ENCODE results near the gene NXNL1.
"Not testable (repeated sequence)": the region's sequence is repeated elsewhere in the genome, so short reads cannot be mapped to it uniquely, and the experiment has no call there.

The NXNL1 gene

DNA sequence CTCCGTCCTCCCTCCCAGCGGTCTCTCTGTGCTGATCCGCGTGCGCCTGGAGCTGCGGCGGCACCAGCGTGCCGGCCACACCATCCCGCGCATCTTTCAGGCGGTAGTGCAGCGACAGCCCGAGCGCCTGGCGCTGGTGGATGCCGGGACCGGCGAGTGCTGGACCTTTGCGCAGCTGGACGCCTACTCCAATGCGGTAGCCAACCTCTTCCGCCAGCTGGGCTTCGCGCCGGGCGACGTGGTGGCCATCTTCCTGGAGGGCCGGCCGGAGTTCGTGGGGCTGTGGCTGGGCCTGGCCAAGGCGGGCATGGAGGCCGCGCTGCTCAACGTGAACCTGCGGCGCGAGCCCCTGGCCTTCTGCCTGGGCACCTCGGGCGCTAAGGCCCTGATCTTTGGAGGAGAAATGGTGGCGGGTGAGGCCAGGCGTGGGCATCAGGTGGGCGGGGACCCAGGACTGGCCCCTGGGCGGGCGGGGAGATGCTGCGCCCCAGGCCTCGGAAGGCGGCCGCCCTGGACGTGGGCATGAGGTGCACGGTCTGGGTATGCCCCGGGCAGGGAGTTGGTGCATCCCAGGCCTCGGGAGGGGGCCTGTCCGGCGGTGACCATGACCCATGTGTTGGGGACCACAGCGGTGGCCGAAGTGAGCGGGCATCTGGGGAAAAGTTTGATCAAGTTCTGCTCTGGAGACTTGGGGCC, 26.0 kb upstream of the NXNL1 start:
- no peak for DNase-seq

DNA sequence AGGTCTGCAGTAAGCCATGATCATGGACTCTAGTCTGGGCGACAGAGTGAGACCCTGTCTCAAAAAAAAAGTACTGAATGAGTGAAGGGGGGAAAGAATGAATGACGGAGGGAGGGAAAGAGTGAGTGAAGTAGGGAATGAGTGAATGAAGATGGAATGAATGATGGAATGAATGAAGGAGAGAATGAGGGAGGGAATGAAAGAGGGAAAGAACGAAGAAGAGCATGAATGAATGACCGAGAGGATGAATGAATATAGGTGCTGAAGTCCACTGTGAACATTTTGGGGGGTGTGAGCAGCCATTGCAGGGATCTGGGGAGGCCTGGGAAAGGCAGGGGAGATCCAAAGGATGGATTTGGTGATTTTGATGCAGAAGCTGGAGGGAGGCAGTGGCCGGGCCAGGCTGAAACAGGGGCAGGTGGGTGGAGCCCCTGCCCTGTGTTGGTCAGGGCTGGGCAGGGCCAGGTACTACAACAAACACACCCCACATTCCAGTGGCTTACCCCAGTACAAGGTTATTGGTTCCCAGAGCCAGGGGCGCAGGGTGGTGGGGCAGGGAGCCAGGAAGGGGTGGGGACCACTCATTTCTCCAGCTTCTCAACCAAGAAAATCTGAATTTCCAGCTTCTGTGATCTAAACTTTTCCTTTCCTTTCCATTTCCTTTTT, 23.9 kb upstream of the NXNL1 start:
- DNase-seq, result no peak

GRCh38 chr19:17483605-17484002, 22.9 kb upstream of the NXNL1 start:
- no peak for DNase-seq

DNA sequence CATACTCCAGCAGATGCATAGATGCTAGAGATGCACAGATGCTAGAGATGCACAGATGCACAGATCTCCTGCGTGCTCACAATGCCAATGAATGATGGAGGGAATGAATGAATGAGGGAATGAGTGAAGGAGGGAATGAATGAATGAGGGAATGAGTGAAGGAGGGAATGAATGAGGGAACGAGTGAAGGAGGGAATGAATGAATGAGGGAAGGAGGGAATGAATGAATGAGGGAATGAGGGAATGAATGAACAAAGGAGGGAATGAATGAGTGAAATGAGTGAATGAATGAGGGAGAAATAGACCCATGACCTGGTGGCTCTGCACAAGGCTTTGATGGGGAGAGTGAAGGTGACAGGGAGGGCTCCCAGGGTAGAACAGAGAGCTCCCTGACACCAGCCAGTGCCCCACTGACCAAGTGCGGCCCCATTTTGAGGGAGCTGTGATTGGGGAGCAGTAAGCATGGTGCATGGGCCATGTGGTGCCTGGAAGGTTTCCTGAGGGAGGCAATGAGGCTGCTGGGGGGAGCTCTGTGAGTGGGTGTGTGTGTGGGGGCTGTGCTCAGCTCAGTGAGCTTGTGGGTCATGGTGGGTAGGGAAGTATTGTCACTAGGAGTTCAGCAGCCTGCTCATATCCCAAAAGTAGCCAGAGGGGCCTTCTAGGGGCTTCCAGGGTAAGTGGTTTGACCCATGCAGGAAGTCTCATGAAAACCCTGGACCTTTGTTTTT, 22.3 kb upstream of the NXNL1 start:
- DNase-seq, result no peak

DNA sequence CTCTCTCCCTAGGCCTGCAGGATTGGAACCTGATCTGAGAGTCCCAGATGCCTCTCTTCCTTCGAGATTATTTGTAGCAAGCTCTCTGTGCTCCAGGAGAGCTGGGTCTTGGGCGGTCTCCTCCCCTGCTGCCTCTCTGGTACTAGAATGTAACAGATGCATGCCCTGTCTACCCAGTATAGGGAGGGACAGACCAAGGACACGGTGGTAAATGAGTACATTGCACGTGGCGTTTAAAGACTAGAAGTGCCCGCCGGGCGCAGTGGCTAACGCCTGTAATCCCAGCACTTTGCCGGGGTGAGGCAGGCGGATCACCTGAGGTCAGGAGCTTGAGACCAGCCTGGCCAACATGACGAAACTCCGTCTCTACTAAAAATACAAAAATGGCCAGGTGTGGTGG, 21.3 kb upstream of the NXNL1 start:
- no peak for DNase-seq

DNA sequence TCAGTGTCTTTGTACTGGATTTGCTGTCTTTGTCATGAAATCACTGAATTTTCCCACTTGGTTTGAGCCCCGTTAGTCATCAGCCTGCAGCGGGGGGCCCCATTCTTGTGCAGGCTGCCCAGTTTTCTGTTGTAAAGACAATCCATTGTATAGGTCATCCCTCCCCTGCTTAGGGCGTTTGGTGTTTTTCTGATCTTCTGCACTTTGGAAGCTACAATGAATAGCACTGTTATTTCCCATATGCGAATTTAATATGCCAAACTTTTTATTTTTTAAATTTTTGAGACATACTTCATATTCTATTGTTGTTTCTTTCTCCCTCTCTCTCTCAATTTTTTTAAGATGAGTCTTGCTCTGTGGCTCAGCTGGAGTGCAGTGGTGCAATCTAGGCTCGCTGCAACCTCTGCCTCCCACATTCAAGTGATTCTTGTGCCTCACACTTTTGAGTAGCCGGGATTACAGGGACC, 18.6 kb upstream of the NXNL1 start:
- no peak for DNase-seq

DNA sequence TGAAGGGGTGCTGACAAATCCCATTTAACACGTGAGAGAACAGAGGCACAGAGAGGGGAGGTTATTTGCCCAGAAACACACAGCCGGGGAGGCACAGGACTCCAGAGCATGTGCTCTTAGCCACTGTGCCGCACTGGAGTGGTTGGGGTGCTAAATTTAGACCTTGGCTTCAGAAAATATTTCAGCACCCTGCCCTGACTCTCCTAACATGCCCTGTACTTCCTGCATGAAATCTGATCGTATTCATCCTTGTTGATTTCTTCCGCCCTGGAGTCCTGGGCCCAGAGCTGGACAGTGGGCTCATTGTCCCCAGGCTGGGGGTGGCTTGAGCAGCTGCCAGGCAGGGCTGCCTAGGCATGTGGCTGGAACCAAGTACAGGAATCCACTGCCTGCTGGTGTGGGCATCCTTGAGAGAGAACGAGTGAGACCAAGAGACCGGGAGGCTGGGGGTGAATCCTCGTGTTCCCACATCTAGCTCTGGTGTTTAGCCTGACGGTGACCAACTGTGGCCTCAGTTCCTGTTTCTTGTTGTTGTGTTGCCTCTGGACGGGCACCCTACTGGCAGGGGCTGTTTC, 14.9 kb upstream of the NXNL1 start:
- no peak for DNase-seq

GRCh38 chr19:17475011-17475540, 14.3 kb upstream of the NXNL1 start:
- not testable (repeated sequence) for DNase-seq

DNA sequence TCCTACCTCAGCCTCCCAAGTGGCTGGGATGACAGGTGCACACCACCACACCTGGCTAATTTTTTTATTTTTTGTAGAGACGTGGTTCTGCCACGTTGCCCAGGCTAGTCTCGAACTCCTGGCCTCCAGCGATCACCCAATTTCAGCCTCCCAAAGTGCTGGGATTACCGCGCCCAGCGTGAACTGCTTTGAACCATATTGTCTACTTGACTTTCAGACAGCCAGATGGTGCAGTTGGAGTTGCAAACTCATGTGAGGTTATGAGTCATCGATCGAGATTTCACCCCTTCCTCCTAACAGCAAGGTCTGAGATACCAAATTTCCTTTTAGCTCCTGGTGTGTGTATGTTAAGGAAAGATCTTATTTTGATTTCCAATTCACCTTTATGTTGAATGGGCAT, 12.3 kb upstream of the NXNL1 start:
- DNase-seq, result no peak

DNA sequence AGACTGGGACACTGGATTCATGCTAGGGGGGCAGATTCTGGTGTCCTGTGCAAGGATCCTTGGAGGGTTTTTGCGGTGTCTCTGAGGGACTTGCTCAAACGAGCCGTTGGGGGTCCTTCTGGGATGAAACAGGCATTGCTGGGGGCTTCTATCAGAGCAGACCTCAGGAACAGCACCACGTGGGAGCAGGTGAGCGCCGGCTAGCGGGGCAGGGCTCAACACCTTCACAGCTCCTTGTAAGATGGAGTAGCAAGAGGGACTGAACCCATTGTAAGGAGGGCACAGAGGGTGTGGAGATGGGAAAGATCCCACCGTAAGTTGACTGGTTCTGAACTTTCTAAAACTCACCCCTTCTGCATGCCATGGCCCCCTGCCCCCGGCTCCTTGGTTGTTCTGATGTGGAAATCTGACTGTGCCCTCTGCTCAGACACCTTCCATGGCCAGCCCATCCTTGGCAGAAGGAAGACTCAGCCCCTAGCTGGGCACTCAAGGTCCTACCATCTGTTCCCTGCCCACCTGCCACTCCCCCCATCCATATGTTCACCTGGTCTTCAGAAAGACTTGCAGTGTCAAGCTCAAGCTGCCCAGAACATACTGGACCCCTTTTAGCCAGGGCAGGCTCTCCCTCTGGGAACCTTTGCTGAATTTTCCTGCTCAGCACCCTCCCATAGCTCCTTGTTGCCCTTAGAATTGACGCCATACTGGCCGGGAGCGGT, 10.8 kb upstream of the NXNL1 start:
- DNase-seq, result no peak

- peak; percentile 80 for DNase-seq
Observed at GRCh38 chr19:17470068-17470841, 9.5 kb upstream of the NXNL1 start, which contains the start of gene SLC27A1. Gene SLC27A1 (plus strand): TSS chr19:17470524. CDS start chr19:17470541, 17 bp downstream.

- DNase-seq, result peak; percentile 93
Observed at GRCh38 chr19:17469481-17470067, 8.8 kb upstream of the NXNL1 start.

GRCh38 chr19:17469092-17469480, 8.4 kb upstream of the NXNL1 start:
- peak; percentile 13 for DNase-seq

GRCh38 chr19:17468302-17469091, 7.8 kb upstream of the NXNL1 start:
- no peak for DNase-seq

DNA sequence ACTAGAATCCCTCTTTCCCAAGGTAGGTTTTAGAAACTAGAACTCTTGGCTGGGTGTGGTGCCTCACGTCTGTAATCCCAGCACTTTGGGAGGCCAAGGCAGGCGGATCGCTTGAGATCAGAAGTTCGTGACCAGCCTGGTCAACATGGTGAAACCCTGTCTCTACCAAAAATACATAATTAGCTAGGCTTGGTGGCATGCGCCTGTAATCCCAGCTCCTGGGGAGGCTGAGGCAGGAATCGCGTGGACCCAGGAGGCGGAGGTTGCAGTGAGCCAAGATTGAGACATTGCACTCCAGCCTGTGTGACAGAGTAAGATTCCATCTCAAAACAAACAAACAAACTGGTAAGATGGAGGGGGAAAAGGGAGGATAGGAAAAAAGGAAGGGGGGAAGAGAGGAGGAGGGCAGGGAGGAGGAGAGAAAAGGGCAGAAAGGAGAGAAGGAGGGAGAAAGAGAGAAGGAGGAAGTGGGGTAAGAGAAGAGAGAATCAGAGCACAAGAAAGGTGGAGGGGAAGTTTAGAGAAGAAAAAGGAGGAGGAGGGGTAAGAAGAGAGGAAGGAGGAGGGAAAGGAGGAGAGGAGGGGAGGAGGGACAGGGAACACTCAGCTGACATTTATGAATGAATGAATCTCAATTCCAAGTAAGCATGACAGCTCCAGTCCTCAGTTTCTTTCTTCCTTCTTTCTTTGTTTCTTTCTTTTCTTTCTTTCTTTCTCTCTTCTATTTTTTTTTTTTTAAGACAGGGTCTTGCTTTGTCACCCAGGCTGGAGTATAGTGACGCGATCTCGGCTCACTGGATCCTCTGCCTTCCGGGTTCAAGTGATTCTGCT, 7.0 kb upstream of the NXNL1 start:
- no peak for DNase-seq

DNA sequence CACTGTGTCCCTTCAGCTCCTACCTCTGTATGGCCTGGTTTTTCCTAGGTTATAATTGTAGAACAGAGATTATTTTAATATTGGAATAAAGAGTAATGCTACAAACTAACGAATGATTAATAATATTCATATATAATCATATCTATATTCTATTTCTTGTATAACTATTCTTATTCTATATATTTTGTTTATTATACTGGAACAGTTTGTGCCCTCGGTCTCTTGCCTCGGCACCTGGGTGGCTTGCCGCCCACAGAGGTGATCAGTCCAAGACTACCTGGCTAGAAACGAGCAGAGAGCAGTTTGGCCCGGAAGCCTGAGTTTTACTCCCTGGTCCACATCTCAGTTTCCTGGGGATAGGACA, 5.7 kb upstream of the NXNL1 start:
- no peak for DNase-seq

DNA sequence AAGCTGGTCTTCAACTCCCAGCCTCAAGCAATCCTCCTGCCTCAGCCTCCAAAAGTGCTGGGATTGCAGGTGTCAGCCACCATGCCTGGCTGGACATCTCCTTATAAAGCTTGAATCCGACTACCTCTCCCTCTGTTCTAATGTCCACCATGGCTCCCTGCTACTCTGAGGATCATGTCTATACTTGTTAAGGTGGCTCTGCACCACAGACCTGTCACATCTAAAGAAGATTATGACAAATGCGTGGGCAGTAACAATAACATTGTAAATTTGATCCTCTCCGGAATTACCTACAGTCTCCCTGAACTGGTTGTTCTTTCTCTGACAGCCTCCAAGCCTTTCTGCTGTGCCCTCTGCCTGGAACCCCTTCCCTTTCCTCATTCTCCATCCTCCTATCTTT, 1.8 kb downstream of the NXNL1 start:
- DNase-seq, result no peak

- DNase-seq, result no peak
Observed at GRCh38 chr19:17457616-17458015, 3.1 kb downstream of the NXNL1 start.

DNA sequence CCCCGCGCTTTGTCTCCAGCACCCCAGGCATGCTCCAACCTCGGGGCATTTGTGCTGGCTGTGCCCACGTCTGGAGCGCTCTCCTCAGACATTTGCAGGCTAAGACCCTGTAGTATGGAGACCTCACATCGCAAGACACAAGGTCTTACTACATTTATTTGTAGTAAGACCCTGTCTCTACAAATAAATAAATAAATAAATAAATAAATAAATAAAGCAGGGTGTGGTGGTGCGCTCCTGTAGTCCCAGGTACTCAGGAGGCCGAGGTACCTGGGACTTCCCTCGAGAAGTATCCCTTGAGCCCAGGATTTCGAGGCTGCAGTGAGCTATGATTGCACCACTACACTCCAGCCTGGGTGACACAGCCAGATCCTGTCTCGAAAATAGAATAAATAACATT, 4.6 kb downstream of the NXNL1 start:
- no peak for DNase-seq
